Activated CD4-positive, alpha-beta T cell treated with anti-CD3 and anti-CD28 coated beads, Interleukin-2, amount 10 ng/mL, durations not matched to agents 24 days and 14 days (primary cell): ENCODE data around the gene PPP5C. TPM values are rescaled to one million over a fixed set of nuclear protein-coding genes. Genes with fewer than 3 reads are reported as not detected.

ENCODE experiments used
- DNase-seq: peaks from one replicate; pipeline ENCODE4 v3.0.0; 2022
- H3K27ac Mint-ChIP-seq: one replicate; pipeline ENCODE4 v1.8.0; 2022; ENCODE audit warnings: mild to moderate bottlenecking, mixed read lengths
- H3K27me3 Mint-ChIP-seq: one replicate; pipeline ENCODE4 v1.8.0; 2022; ENCODE audit warnings: mixed read lengths
- H3K36me3 Mint-ChIP-seq: one replicate; pipeline ENCODE4 v1.8.0; 2022; ENCODE audit warnings: low read depth, mild to moderate bottlenecking, mixed read lengths
- H3K4me1 Mint-ChIP-seq: one replicate; pipeline ENCODE4 v1.8.0; 2021; ENCODE audit warnings: mixed read lengths
- H3K4me3 Mint-ChIP-seq: one replicate; pipeline ENCODE4 v1.8.0; 2022; ENCODE audit warnings: mild to moderate bottlenecking, moderate library complexity, mixed read lengths
- H3K9me3 Mint-ChIP-seq: one replicate; pipeline ENCODE4 v1.8.0; 2021; ENCODE audit warnings: mixed read lengths
- intact Hi-C: fragments of 100-400 bp; cut with micrococcal nuclease; formaldehyde crosslinking; loops from one replicate; pipeline ENCODE4 v1.15.1; 2023
- total RNA-seq: library from RNA; stranded (reverse); gene quantifications from 2 replicates; pipeline ENCODE4 v1.2.3, GENCODE V29; 2022

The PPP5C gene
- total RNA-seq, 1 donor from 2014 or later = 169 TPM

GRCh38 chr19:46347985-46348384 lies 1.1 kb downstream of the PPP5C start:
- no peak overlapping the region for H3K27ac Mint-ChIP-seq
- DNase-seq = no peak
- H3K36me3 Mint-ChIP-seq = peaks cover 34% of the 10 kb centered on the region
- peaks cover 13% of the 10 kb centered on the region for H3K27me3 Mint-ChIP-seq
- peaks cover 52% of the 10 kb centered on the region for H3K4me1 Mint-ChIP-seq
- peak overlapping the region; percentile 93 for H3K4me3 Mint-ChIP-seq
- intact Hi-C loops = loop anchor here (1.0 to 10.0 kb wide), 3 partner anchors 47 to 463 kb away; partner anchors contain the start of genes DACT3 and IRF2BP1
- H3K9me3 Mint-ChIP-seq = no peaks in the 10 kb centered on the region

GRCh38 chr19:46349311-46349993 lies 2.6 kb downstream of the PPP5C start:
- H3K4me3 Mint-ChIP-seq = peak overlapping the region; percentile 93
- peaks cover 41% of the 10 kb centered on the region for H3K36me3 Mint-ChIP-seq
- intact Hi-C loops = loop anchor here (5.0 to 10.0 kb wide), 2 partner anchors 313 to 465 kb away; partner anchors contain the start of genes DACT3 and IRF2BP1
- no peak for DNase-seq
- peaks cover 53% of the 10 kb centered on the region for H3K4me1 Mint-ChIP-seq
- peak overlapping the region; percentile 98 for H3K27ac Mint-ChIP-seq
- H3K9me3 Mint-ChIP-seq = no peaks in the 10 kb centered on the region
- peaks cover 4% of the 10 kb centered on the region for H3K27me3 Mint-ChIP-seq

GRCh38 chr19:46350029-46350757 lies 3.3 kb downstream of the PPP5C start:
- Mint-ChIP-seq H3K9me3 (no peaks in the 10 kb centered on the region), H3K27ac (peak overlapping the region; percentile 98), H3K4me3 (peak overlapping the region; percentile 93), H3K4me1 (peaks cover 55% of the 10 kb centered on the region), H3K27me3 (peaks cover 4% of the 10 kb centered on the region), H3K36me3 (peaks cover 49% of the 10 kb centered on the region)
- intact Hi-C loops = no loop called here
- peak; percentile 67 for DNase-seq

- peak overlapping the region; percentile 98 for H3K27ac Mint-ChIP-seq
- peak overlapping the region; percentile 93 for H3K4me3 Mint-ChIP-seq
- peaks cover 54% of the 10 kb centered on the region for H3K36me3 Mint-ChIP-seq
- intact Hi-C loops = no loop called here
- peaks cover 57% of the 10 kb centered on the region for H3K4me1 Mint-ChIP-seq
- peak; percentile 77 for DNase-seq
- H3K27me3 Mint-ChIP-seq = no peaks in the 10 kb centered on the region
- no peaks in the 10 kb centered on the region for H3K9me3 Mint-ChIP-seq
Observed at GRCh38 chr19:46350758-46351159, 3.9 kb downstream of the PPP5C start.

- intact Hi-C loops = no loop called here
- Mint-ChIP-seq H3K27ac (peak overlapping the region; percentile 98), H3K36me3 (peaks cover 58% of the 10 kb centered on the region), H3K4me3 (peak overlapping the region; percentile 93), H3K9me3 (no peaks in the 10 kb centered on the region), H3K4me1 (peaks cover 55% of the 10 kb centered on the region), H3K27me3 (no peaks in the 10 kb centered on the region)
- peak; percentile 78 for DNase-seq
Observed at GRCh38 chr19:46351241-46352041, 4.6 kb downstream of the PPP5C start.

GRCh38 chr19:46353730-46354528 lies 7.0 kb downstream of the PPP5C start:
- no peak overlapping the region for H3K27ac Mint-ChIP-seq
- H3K27me3 Mint-ChIP-seq = no peaks in the 10 kb centered on the region
- DNase-seq = no peak
- intact Hi-C loops = no loop called here
- H3K4me1 Mint-ChIP-seq = peaks cover 46% of the 10 kb centered on the region
- H3K36me3 Mint-ChIP-seq = peaks cover 61% of the 10 kb centered on the region
- no peak overlapping the region for H3K4me3 Mint-ChIP-seq
- no peaks in the 10 kb centered on the region for H3K9me3 Mint-ChIP-seq

- Mint-ChIP-seq H3K27me3 (no peaks in the 10 kb centered on the region), H3K36me3 (peaks cover 50% of the 10 kb centered on the region), H3K27ac (peak overlapping the region; percentile 82), H3K4me3 (peak overlapping the region; percentile 45), H3K4me1 (peaks cover 32% of the 10 kb centered on the region), H3K9me3 (no peaks in the 10 kb centered on the region)
- intact Hi-C loops = no loop called here
- DNase-seq = no peak
Observed at GRCh38 chr19:46355234-46356148, 8.6 kb downstream of the PPP5C start.

GRCh38 chr19:46356149-46357055 lies 9.5 kb downstream of the PPP5C start:
- Mint-ChIP-seq H3K4me1 (peaks cover 26% of the 10 kb centered on the region), H3K36me3 (peaks cover 48% of the 10 kb centered on the region), H3K27me3 (no peaks in the 10 kb centered on the region), H3K27ac (no peak overlapping the region), H3K9me3 (no peaks in the 10 kb centered on the region), H3K4me3 (no peak overlapping the region)
- DNase-seq = no peak
- intact Hi-C loops = no loop called here

- no peaks in the 10 kb centered on the region for H3K9me3 Mint-ChIP-seq
- intact Hi-C loops = no loop called here
- H3K4me1 Mint-ChIP-seq = peaks cover 26% of the 10 kb centered on the region
- DNase-seq = no peak
- H3K36me3 Mint-ChIP-seq = peaks cover 44% of the 10 kb centered on the region
- H3K27me3 Mint-ChIP-seq = no peaks in the 10 kb centered on the region
- no peak overlapping the region for H3K4me3 Mint-ChIP-seq
- H3K27ac Mint-ChIP-seq = no peak overlapping the region
Observed at GRCh38 chr19:46357846-46358583, 11.1 kb downstream of the PPP5C start.

- no peaks in the 10 kb centered on the region for H3K9me3 Mint-ChIP-seq
- H3K4me3 Mint-ChIP-seq = peak overlapping the region; percentile 66
Observed at GRCh38 chr19:46361915-46362314, 15.0 kb downstream of the PPP5C start.

GRCh38 chr19:46364359-46364758 lies 17.5 kb downstream of the PPP5C start:
- intact Hi-C loops = no loop called here
- H3K27ac Mint-ChIP-seq = no peak overlapping the region
- no peaks in the 10 kb centered on the region for H3K27me3 Mint-ChIP-seq
- peaks cover 28% of the 10 kb centered on the region for H3K4me1 Mint-ChIP-seq
- H3K36me3 Mint-ChIP-seq = peaks cover 30% of the 10 kb centered on the region
- no peak for DNase-seq
- H3K4me3 Mint-ChIP-seq = no peak overlapping the region
- H3K9me3 Mint-ChIP-seq = no peaks in the 10 kb centered on the region

More at GRCh38 chr19:46361915-46362314, 15.0 kb downstream of the PPP5C start:
- Mint-ChIP-seq H3K4me1 (peaks cover 29% of the 10 kb centered on the region), H3K36me3 (peaks cover 38% of the 10 kb centered on the region), H3K27ac (peak overlapping the region; percentile 7), H3K27me3 (no peaks in the 10 kb centered on the region)
- no peak for DNase-seq
- intact Hi-C loops = no loop called here
